NCI-H748 (cell line): Measurements from ENCODE around the gene BSN.
"Not testable (repeated sequence)": the region's sequence is repeated elsewhere in the genome, so short reads cannot be mapped to it uniquely, and the experiment has no call there.

Source experiments
- DNase-seq: peaks from one replicate; lab custom pipeline; 2025; ENCODE audit not compliant: unreplicated experiment; lab: John Stamatoyannopoulos, UW

Gene BSN

DNA sequence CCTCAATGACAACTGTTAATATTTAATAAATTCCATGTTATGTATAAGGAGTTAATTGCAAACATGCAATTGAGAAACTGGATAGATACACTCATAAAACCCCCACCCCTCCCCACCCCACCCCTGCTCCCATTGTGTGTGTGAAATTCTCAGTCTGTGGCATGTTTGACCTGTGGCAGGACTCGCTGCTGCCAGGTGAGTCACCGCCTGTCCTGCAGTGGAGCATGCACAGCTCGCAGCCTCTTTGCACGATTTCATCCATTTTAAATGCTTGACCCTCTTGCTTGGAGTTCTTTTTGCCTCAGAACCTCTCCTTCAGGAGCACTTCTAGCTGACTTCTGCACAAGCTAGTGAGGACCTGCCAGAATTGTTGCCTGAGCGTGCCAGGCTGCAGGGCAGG is 114.6 kb downstream of the BSN start:
- DNase-seq, result no peak

DNA sequence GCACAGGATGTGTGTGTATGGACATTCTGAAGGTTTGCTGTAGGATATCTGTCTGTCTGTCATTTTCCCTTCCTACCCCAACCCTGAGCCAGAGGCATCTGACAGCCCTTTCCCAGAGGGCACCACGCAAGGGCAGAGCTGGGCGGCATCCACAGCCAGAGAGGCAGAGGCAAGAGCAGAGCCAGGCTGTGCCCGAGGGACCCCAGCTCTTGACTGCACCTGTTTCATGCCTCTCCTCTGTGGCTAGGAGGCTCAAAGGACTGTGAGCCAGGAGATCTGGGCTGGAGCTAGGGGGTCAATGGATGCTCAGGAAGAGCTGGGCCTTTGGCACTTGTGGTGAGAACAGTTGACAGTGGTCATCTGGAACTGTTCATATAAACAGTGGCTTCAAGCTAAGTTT is 115.1 kb downstream of the BSN start:
- DNase-seq, result no peak

- DNase-seq, result no peak
Observed at GRCh38 chr3:49670940-49671290, 116.6 kb downstream of the BSN start.

DNA sequence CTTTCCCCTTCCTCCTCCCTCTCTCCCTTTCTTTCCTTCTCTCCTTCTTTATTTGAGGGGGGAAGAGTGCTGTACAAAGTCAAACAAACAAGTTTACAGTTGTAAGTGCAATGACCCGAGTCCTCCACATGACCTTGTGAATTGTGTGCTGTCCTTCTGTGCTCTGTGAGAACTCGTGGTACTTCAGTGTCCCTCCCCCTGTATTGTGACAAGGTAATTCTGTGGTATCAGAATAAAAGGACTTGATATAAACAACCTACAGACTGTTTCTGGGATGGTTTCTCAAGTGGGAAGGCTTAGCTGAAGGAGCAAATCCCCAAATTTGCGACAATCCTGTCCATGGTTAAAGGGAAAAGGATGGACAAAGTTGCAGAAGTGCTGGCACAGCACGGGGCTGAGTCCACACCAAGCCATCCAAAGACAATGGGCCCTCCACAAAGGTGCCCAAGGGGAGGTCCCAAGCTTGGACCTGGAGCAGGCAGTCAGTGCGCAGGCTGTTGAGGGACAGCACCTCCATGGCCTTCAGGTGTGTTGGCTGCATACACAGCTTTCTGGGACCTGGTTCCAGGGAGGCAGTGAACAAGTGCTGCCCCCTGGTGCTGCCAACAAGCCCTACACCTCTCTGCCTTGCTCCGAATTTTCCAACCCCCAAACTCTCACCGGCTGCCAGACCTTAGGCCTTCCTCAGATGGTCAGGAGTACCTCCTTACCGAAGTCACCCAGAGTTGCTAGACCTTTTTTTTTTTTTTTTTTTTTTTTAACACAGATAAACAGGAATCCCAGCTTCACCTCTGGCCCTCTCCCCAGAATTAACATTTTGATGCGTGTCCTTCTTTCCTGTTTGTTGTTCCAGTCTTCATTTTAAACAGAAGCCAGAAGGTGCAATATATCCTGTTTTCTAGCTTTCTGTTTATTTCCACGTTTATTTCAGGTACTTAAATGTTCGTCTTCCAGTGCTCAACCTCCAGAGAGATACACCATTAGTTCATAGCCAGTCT is 117.3 kb downstream of the BSN start:
- DNase-seq, result no peak

DNA sequence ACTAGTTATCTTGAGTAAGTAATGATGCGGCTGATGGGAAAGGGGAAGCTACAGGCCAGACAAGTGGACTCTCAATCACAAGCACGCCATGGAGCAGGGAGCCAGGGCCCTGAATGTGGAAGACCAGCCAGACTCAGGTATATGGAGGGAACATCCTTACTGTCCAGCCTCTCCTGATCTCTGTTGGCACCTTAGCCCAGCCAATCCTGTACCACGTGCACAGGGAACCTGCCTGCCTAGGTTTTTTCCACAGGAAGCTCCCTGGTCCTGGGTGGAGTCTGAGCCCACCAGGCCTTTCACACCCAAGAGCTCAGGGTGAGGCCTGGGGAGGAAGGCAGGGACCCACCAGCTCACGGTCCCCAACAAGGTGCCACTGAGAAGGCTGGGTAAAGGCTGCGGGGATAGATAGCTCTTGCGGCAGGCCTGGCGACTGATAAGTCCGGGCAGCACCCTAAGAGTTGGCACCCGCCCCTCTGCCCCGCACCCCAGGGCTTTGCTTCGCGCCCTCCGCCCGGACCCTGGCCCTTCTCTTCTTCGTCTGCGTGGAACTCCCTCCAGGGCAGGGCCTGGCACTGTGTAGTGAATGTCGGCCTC is 118.9 kb downstream of the BSN start:
- no peak for DNase-seq

- no peak for DNase-seq
Observed at GRCh38 chr3:49673715-49674496, 119.6 kb downstream of the BSN start, which contains the start of gene APEH. APEH (plus strand) TSS chr3:49674351; CDS start chr3:49674402, 51 bp downstream.

DNA sequence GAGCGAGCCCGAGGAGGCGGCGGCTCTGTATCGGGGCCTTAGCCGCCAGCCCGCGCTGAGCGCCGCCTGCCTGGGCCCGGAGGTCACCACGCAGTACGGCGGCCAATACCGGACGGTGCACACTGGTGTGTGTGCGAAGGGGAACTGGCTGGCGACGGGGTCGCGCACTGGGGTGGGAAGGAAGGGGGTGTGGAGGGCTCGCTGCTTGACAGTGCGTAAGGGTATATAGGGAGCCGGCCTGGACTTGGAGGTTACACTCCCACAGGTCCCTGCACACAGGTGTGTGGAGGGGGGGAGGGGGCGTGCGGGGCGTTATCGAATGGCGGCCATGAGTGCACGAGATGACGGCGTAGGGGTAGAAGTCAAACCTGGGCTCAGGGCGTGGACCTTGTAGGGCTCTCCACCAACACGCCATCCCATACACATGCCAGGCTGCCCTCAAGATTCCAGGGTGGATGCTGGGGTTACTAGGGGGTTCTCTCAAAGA is 120.3 kb downstream of the BSN start:
- no peak for DNase-seq

DNA sequence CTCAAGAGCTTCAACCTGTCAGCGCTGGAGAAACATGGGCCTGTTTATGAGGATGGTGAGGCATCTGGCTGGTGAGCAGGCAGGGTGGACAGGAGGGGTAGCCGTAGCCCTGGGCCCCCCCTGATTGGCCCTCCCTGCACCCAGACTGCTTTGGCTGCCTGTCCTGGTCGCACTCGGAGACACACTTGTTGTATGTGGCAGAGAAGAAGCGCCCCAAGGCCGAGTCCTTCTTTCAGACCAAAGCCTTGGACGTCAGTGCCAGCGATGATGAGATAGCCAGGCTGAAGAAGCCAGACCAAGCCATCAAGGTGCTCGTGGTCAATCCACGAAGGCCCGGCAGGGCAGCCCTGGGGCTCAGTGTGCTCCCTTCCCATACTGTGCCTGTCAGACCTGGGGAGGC is 121.6 kb downstream of the BSN start:
- no peak for DNase-seq

GRCh38 chr3:49680493-49681231 is 126.4 kb downstream of the BSN start:
- DNase-seq, result no peak

- DNase-seq, result no peak
Observed at GRCh38 chr3:49681232-49681522, 126.9 kb downstream of the BSN start.

GRCh38 chr3:49681543-49681942 is 127.3 kb downstream of the BSN start:
- no peak for DNase-seq

- no peak for DNase-seq
Observed at GRCh38 chr3:49683162-49683561, 128.9 kb downstream of the BSN start.

GRCh38 chr3:49684453-49684852 is 130.2 kb downstream of the BSN start:
- not testable (repeated sequence) for DNase-seq

DNA sequence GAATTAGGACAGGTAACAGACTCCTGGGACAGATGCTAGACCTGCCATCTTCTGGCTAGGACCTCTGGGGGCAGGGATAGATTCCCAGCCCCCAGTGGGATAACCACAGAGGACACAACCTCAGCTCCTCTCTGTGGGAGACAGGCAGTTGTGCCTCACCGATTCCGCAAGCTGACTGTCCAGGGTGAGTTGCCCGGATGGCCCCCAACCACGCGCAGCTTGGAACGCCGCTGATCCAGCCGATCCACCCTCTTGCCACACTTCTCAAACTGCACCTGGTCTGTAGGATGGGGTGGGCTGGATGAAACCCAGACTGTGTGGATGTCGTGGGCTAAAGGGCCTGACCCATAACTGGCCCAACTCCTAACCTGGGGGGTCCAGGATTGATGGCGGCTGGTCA is 130.8 kb downstream of the BSN start:
- DNase-seq, result not testable (repeated sequence)

DNA sequence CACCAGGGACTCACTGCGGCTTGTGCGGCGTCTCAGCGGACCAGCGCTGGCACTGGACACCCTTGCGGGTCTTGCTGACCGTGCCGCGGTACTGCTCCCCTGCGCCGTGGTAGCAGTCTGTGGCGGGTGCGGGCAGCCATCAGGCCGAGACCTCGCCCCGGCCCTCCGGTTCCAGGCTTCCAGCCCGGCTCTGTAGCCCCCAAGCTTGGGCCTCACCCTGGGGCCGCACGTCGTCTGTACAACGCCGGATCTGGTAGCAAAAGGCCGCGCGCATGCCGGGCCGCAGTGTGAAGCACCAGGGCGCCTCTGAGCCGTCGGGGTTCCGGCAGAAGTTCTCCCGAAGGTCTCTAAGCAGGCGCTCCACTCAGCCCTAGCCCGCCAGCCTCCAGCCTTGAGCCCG is 131.6 kb downstream of the BSN start:
- DNase-seq, result not testable (repeated sequence)

DNA sequence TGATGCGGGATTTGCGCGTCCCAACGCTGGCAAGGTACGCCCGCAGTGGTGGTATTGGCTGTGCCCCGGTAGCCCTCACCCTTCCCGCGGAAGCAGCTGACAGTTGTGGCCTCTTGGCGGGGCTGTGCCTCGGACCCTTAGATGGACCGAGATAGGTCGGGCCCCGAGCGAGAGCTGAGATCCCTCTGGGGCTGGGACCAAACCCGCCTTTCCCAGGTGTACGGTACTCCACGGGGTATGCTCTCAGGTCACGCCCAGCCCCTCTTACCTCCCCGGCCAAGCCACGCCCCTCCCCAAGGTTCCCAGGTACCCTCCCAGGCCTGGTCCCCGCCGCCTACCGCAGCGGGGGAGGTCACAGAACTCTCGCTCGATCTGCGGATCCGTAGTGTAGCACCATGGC is 132.1 kb downstream of the BSN start:
- not testable (repeated sequence) for DNase-seq

GRCh38 chr3:49686769-49687423 is 132.6 kb downstream of the BSN start:
- not testable (repeated sequence) for DNase-seq

DNA sequence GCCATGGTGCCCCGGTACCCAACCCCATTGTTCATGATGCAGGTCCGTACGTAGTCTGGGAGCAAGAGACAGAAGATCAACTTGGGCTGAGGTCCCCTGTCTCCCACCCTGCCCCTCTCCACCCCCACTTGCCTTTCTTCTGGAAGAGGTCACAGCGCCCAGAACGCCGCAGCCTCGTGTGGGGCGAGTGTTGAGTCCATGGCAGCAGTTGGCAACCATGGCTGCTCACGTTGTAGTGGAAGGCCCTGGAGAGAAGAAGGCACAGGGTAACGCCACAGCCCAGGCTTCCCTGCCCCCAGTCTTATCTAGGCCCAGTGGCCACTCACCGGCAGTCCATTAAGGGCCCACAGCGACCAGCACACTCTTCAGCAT is 133.1 kb downstream of the BSN start:
- not testable (repeated sequence) for DNase-seq

- DNase-seq, result not testable (repeated sequence)
Observed at GRCh38 chr3:49688338-49689045, 134.2 kb downstream of the BSN start.
